Measurements from ENCODE around the gene VWC2L. TPM values are rescaled to one million over a fixed set of nuclear protein-coding genes. Genes with fewer than 3 reads are reported as not detected.

Gene VWC2L
- polyA plus RNA-seq, 12 donors = not detected

DNA sequence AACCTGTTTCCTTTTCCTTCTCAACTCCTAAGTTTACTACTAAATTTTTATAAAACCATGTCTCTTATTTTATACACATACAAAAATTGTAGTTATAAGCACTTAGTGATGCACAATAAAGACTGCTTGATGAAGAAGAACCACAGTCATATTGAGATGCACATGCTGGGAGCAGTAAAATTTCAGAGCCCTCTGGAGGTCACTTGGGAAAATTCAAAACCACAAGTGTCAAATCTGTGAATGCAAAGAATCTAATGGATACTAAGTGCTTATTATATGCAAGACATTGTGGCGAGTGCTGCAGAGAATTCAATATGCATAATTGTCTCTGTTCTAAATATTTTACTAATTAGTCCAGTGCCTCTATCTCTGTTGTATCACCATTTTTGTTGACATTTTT, 180.5 kb downstream of the VWC2L start:
- DNase-seq = no peak

DNA sequence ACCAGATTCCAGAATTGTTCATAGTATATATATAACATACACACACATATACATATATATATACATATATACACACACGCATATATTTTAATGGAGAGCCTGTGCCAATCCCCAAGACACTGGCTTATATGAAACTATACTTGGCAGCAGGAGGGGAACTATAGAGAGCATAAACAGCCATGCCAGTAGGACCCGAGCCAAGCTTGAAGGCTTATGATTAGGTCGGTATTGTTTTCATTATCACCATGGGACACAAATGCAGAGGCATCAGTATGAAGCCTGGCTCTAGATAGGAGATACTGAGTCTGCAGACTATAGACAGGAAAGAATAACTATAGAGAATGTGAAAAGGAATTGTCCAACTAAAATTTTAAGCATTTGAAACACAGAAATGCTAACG, 181.2 kb downstream of the VWC2L start:
- no peak for DNase-seq

DNA sequence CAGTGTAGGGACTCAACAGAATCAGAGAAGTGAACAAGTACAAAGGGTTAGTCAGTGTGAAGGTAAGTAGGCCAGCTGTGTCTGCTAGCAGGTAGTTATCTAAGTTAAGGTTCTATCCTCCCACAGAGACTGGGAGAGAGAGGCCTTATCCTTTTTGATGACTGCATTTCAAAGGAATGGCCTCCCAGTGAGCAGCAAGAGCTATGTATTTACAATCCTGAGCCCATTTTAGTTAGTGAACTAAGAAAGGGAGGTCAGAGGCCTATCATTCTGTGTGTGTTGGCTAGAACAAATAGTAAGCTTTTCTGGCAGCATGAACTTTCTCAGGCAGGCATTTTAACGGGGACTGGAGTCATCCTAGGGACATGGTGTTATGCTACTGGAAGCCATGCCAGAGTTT, 182.9 kb downstream of the VWC2L start:
- no peak for DNase-seq

DNA sequence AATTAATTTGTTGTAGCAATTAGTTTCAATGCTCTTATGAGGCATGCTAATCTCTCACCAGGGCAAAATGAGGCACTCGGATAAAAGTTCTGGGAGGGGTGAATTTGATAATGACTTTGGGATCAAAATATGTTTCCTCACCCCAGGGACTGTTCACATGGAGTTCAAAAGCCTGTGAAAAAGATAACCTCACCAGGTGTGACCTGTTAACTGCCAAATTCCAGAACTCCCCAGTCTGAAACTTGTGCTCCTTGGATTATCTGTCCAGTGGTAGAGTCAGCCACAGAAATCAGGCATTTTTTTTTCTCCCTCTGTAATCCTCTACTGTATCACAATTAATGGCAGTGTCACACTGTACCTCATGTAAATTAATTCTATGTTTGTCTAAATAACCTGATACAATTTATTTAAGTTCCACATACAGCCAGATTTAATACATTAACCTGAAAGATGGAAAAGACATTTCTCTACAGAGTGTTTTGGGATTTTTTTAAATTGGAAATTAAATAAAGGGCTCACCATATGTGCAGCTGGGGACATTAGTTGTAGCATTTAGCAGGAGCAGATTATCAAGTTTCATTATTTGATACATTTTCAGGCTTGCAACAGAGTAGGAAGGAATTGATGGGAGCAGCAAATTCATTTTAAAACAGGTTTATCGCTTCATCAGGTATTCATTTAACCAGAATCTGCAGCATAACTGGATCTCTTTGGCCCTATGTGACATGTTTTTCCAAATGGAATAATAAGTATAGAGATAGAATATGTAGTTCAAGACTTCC, 191.2 kb downstream of the VWC2L start:
- DNase-seq = no peak

DNA sequence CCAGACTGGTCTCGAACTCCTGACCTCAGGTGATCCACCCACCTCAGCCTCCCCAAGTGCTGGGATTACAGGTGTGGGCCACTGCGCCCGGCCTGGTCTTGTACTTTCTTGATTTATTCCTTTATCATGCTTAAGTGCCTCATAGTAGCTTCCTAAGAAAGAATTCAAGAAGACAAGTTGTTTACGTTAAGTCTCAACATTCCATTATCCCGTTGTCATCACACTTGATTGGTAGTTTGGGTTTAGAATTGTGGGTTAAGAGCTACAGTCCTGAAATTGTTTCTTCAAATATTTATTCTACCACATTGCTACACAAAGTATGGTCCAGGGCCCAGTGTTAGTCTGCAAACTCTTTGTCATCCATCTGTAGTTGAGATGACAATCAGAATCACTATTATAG, 194.0 kb downstream of the VWC2L start:
- DNase-seq = no peak

DNA sequence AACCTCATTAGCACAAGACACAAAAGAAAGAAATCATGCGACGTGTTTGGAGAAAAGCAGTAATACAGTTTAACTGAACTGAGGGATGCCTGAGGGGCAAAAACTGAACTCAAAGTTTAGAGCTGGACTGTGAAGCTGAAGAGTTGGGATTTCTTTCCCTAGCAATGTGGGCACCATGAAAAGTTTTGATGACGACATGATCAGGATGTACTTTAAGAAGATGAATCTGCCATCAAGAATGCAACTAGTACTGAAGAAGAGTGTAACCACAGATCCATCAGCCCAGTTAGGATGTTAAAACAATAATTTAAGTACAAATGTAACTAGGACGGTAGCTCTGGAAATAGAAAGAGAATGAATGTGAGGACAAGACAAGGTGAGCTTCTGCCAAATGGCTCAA, 196.2 kb downstream of the VWC2L start:
- no peak for DNase-seq

DNA sequence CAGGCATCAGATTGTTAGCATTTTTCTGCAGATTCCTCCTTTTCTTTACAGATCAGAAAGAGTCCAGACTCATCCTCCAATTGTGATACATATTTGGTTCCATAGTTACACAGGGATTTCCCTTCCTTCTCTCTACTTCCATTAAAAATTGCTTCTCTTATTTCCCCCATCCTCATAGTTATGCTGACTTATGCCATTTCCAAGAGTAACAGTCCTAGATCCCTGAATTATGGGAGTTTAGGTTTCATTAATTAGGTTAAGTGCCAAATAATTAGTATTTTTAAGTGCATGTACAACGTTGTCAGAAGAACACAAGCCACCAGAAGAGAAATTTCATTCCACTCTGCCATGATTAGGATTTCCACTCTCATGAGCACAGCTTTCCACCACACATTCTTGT, 200.2 kb downstream of the VWC2L start:
- DNase-seq = no peak

DNA sequence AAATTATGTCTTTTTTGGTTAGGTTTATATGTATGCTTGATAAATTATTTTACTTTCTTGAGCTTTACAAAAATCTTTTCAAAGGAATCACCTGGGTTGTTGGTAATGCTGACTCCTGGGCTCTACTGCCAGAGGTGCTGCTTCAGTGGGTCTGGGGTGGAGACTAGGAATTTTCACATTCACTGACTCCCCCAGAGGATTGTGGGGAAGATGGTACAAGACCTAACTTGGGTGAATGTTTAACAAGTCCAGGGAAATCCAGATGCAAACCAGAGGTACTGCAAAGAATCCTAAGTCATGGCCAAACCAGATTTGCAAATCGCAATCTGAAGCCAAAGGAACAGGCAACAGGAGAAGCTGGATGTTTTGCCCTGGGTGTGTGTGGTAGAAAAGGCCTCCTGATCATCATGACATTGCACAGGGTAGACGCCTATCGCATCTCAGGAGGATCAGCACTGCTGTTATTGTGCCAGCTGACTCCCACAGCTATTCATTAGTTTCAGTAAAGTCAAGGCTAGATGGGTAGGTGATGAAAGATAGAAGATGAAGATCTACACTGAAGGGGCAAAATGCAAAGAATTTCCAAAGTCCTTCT, 213.4 kb downstream of the VWC2L start:
- DNase-seq = no peak

DNA sequence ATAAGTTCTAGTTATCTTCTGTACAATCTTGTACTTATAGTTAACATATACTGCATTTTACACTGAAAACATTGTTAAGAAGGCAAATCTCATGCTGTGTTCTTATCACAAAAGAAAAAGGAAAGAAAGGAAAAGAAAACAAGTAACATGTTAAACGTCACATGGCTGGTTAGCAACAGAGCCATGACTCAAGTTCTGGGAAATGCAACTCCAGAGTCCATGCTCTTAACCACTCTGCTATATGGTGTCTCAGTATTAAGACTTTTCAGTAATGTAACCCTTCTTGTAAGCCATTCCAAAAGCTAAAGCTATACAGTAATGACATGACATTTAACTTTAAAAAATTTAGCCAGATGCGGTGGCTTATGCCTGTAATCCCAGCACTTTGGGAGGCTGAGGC, 217.2 kb downstream of the VWC2L start:
- DNase-seq = no peak

All from muscle of arm (tissue), 12 donors.